ENCODE data around the gene CHEK1. TPM values are rescaled to one million over a fixed set of nuclear protein-coding genes. Genes with fewer than 3 reads are reported as not detected.

Gene CHEK1
- total and polyA plus RNA-seq, 2 of the 8 experiments (the other 6 are each of a cell fraction or from before 2014, with no cell fraction given), result 37.7 to 133 TPM

- Histone ChIP-seq H3K4me2 (ENCODE audit: insufficient read depth in 1 of 2, low read depth in 2 of 2, low read length in 2 of 2) (no peak overlapping the region), H3K27ac (ENCODE audit: low read depth, low read length) (no peak overlapping the region), H4K8ac (ENCODE audit: extremely low read depth, insufficient read depth, low read length) (no peak overlapping the region), H3K9ac (replicated peaks in 1 of 4; ENCODE audit: extremely low read depth in 1 of 4, low read depth in 3 of 4, low read length in 3 of 4) (no peak overlapping the region), H3K4me3 (ENCODE audit: extremely low read depth in 1 of 4, insufficient read depth in 2 of 4, low read depth in 3 of 4, low read length in 4 of 4) (no peak overlapping the region), H2BK12ac (ENCODE audit: low read depth, low read length) (no peak overlapping the region), H3K79me2 (ENCODE audit: control insufficient read depth in 1 of 2, insufficient read depth in 2 of 2, low read length in 2 of 2) (no peaks in the 10 kb centered on the region), H3K9me3 (ENCODE audit: insufficient read depth in 2 of 2, low read depth in 1 of 2, low read length in 1 of 2) (no peaks in the 10 kb centered on the region), H2BK20ac (ENCODE audit: low read length) (no peak overlapping the region), H4K20me1 (replicated peaks in 1 of 2; ENCODE audit: control insufficient read depth in 1 of 2, insufficient read depth in 2 of 2, low read length in 2 of 2) (no peaks in the 10 kb centered on the region), H2BK5ac (ENCODE audit: low read depth, low read length) (no peak overlapping the region), H3K14ac (ENCODE audit: insufficient read length) (no peak overlapping the region), H3K56ac (replicated peaks; ENCODE audit: insufficient read length, low read depth, low read length) (no peak overlapping the region), H2AK5ac (ENCODE audit: low read depth, low read length) (no peak overlapping the region), H2AFZ (ENCODE audit: low read length) (no peak overlapping the region), H3K23me2 (ENCODE audit: low read depth, low read length) (no peaks in the 10 kb centered on the region), H2BK15ac (ENCODE audit: low read length) (no peak overlapping the region), H4K91ac (replicated peaks; ENCODE audit: insufficient read length, low read length) (no peak overlapping the region), H3K27me3 (replicated peaks in 1 of 4; ENCODE audit: control insufficient read depth in 3 of 4, extremely low read depth in 1 of 4, insufficient read depth in 3 of 4, low read length in 3 of 4) (no peaks in the 10 kb centered on the region), H2BK120ac (replicated peaks; ENCODE audit: low read depth, low read length) (no peak overlapping the region), H3K23ac (ENCODE audit: insufficient read length) (no peak overlapping the region), H4K5ac (ENCODE audit: insufficient read length, low read depth, low read length) (no peak overlapping the region), H3K18ac (ENCODE audit: extremely low read depth, low read length) (no peak overlapping the region), H3K36me3 (ENCODE audit: control insufficient read depth in 2 of 4, insufficient read depth in 4 of 4, low read length in 3 of 4) (peaks cover 0 to 34% (median 24%) of the 10 kb centered on the region in 4 experiments; a peak in 7 of 8 replicates), H3K4me1 (replicated peaks in 1 of 4; ENCODE audit: control insufficient read depth in 3 of 4, insufficient read depth in 4 of 4, low read length in 3 of 4) (peaks cover 0 to under 1% (median 0%) of the 10 kb centered on the region in 4 experiments; a peak in 2 of 7 replicates), H3K4ac (replicated peaks; ENCODE audit: insufficient read length, low read depth, low read length) (no peak overlapping the region), H3K79me1 (ENCODE audit: low read depth, low read length) (0 out of 2 replicates have a peak, but pooled peaks cover 2% of the 10 kb centered on the region)
- ChIA-PET CTCF (ENCODE audit: partially characterized antibody) (interaction anchor here (0.6 to 5.7 kb wide), 21 partner anchors 8 to 199 kb away, joined by 3 to 45 read pairs (median 3); partner anchors contain the start of gene EI24), POLR2A (ENCODE audit: partially characterized antibody) (interaction anchor here (0.9 to 3.4 kb wide), 2 partner anchors 8 to 199 kb away, joined by 3 to 18 read pairs; no protein-coding TSS in a partner anchor)
- no peak for TF ChIP-seq SIX5 (IDR thresholded peaks at IDR 0.05; ENCODE audit: low read depth, low read length)
- no peak for TF ChIP-seq USF2 (IDR thresholded peaks at IDR 0.05; ENCODE audit: low read length)
- no peak for TF ChIP-seq ZNF274 (IDR thresholded peaks at IDR 0.05; ENCODE audit: borderline replicate concordance, extremely low read depth, low read length)
- no peak for TF ChIP-seq KDM1A (IDR thresholded peaks at IDR 0.05; ENCODE audit: borderline replicate concordance, low read length)
- no peak for TF ChIP-seq TBP (IDR thresholded peaks at IDR 0.05; ENCODE audit: low read depth, low read length)
- no peak for TF ChIP-seq JUND (IDR thresholded peaks at IDR 0.05; ENCODE audit: low read length)
- TF ChIP-seq SIN3A (conservative IDR thresholded peaks at IDR 0.05 in 1 of 2, IDR thresholded peaks at IDR 0.05 in 1 of 2; ENCODE audit: low read depth in 1 of 2, low read length in 2 of 2), result no peak
- no peak for TF ChIP-seq TAF1 (IDR thresholded peaks at IDR 0.05; ENCODE audit: low read depth, low read length)
- TF ChIP-seq BRCA1 (IDR thresholded peaks at IDR 0.05; ENCODE audit: low read depth, low read length), result no peak
- no peak for TF ChIP-seq EP300 (IDR thresholded peaks at IDR 0.05; ENCODE audit: borderline replicate concordance in 1 of 2, low read depth in 2 of 2, low read length in 2 of 2)
- TF ChIP-seq KDM4A (IDR thresholded peaks at IDR 0.05; ENCODE audit: low read depth, low read length, severe bottlenecking), result no peak
- TF ChIP-seq MAX (IDR thresholded peaks at IDR 0.05), result no peak
- no peak for TF ChIP-seq CBX5 (IDR thresholded peaks at IDR 0.05; ENCODE audit: low read depth, low read length)
- 92% methylated on average over 2 of the region's 2 CpGs; no CpG with 5 or more reads in 1 of the 2 experiments for WGBS, 2 experiments (ENCODE audit: extremely low coverage in 1 of 2, insufficient coverage in 1 of 2, insufficient read length in 1 of 2, insufficient replicate concordance in 2 of 2, low coverage in 1 of 2, low lambda C conversion rate in 2 of 2, missing lambda C conversion rate in 1 of 2)
- DNase-seq (ENCODE audit: low read depth in 1 of 2, low spot score in 2 of 2), result no peak
- no peak for FAIRE-seq
Measured at GRCh38 chr11:125679837-125680236, 54.9 kb downstream of the CHEK1 start.
